SK-N-SH (cell line): ENCODE measurements around the gene RNF145. TPM values are rescaled to one million over a fixed set of nuclear protein-coding genes. Genes with fewer than 3 reads are reported as not detected.
A peak's percentile ranks its signal among the peaks of the same experiment; 100 is the strongest.
"Not testable (repeated sequence)": the region's sequence is repeated elsewhere in the genome, so short reads cannot be mapped to it uniquely, and the experiment has no call there.

Source experiments
- CTCF ChIA-PET: fragments of 300-600, 350-600 bp; formaldehyde crosslinking; extraction: SDS; loops from one replicate; lab custom pipeline; 2021; lab: Yijun Ruan, JAX
- POLR2A ChIA-PET: fragments of 350-600 bp; sonication (Branson Sonifier 250); formaldehyde crosslinking; extraction: SDS; loops from one replicate; lab custom pipeline; 2020; ENCODE audit warnings: antibody characterized with exemption, inconsistent platforms; lab: Yijun Ruan, JAX
- DNase-seq: peaks from one replicate; pipeline ENCODE4 v3.0.0; 2012
- H2AFZ ChIP-seq: fragments of 200-600 bp; sonication (generic); 2 replicates; pipeline ENCODE4 v1.8.1; 2016; ENCODE audit warnings: antibody characterized with exemption, mild to moderate bottlenecking, low read depth
- H3F3A ChIP-seq: fragments of 200-600 bp; sonication (generic); replicated peaks from 2 replicates; pipeline ENCODE3; 2016; ENCODE audit warnings: antibody characterized with exemption, mild to moderate bottlenecking; ENCODE audit not compliant: insufficient read depth
- H3K27ac ChIP-seq, 2 experiments: fragments of 200-500 bp in 1 of 2; fragments of 200-600 bp in 1 of 2; sonication (Bioruptor generic) in 1 of 2; sonication (generic), shearing (Covaris generic) in 1 of 2; 2 replicates each; pipeline versions ENCODE4 v1.5.1 to v1.6.1; 2014 to 2016; ENCODE audit warnings: low read depth in 2 of 2, inconsistent platforms in 1 of 2, low read length in 1 of 2, mild to moderate bottlenecking in 1 of 2, mixed read lengths in 1 of 2
- H3K27me3 ChIP-seq: fragments of 200-600 bp; sonication (generic), shearing (Covaris generic); 2 replicates; pipeline ENCODE4 v1.6.1; 2016; ENCODE audit warnings: mixed run types; ENCODE audit not compliant: insufficient read depth
- H3K36me3 ChIP-seq, 2 experiments: fragments of 200-500 bp in 1 of 2; fragments of 200-600 bp in 1 of 2; sonication (Bioruptor generic) in 1 of 2; sonication (generic) in 1 of 2; replicated peaks in 1 of 2; 2 replicates each; pipeline versions ENCODE3 to v1.5.1; 2014 to 2016; ENCODE audit warnings: low read length in 1 of 2, mild to moderate bottlenecking in 1 of 2; ENCODE audit not compliant: insufficient read depth in 2 of 2, control insufficient read depth in 1 of 2
- H3K4me1 ChIP-seq, 2 experiments: fragments of 200-500 bp in 1 of 2; fragments of 200-600 bp in 1 of 2; sonication (Bioruptor generic) in 1 of 2; sonication (generic), shearing (Covaris generic) in 1 of 2; 2 replicates each; pipeline versions ENCODE4 v1.5.1 to v1.6.1; 2014 to 2016; ENCODE audit warnings: low read depth in 1 of 2, low read length in 1 of 2, mixed run types in 1 of 2; ENCODE audit not compliant: insufficient read depth in 2 of 2, control insufficient read depth in 1 of 2
- H3K4me2 ChIP-seq: fragments of 200-600 bp; sonication (generic), shearing (Covaris generic); 2 replicates; pipeline ENCODE4 v1.6.1; 2017; ENCODE audit warnings: mixed run types
- H3K4me3 ChIP-seq, 2 experiments: fragments of 200-500 bp in 1 of 2; fragments of 200-600 bp in 1 of 2; sonication (Bioruptor generic) in 1 of 2; sonication (generic), shearing (Covaris generic) in 1 of 2; 2 replicates each; pipeline versions ENCODE4 v1.5.1 to v1.8.1; 2014 to 2016; ENCODE audit warnings: low read depth in 2 of 2, inconsistent platforms in 1 of 2, low read length in 1 of 2, mild to moderate bottlenecking in 1 of 2, mixed read lengths in 1 of 2, moderate library complexity in 1 of 2
- H3K79me2 ChIP-seq: fragments of 200-600 bp; sonication (generic); 2 replicates; pipeline ENCODE4 v1.8.1; 2017; ENCODE audit warnings: mild to moderate bottlenecking; ENCODE audit not compliant: insufficient read depth
- H3K9ac ChIP-seq: fragments of 200-600 bp; sonication (generic); 2 replicates; pipeline ENCODE4 v1.6.1; 2017; ENCODE audit warnings: mixed run types
- H3K9me2 ChIP-seq: fragments of 200-600 bp; sonication (generic); 2 replicates; pipeline ENCODE4 v1.6.1; 2017; ENCODE audit warnings: mixed run types
- H3K9me3 ChIP-seq: fragments of 200-600 bp; sonication (generic); 2 replicates; pipeline ENCODE4 v1.6.1; 2017; ENCODE audit warnings: mixed run types, mild to moderate bottlenecking, moderate library complexity
- H4K20me1 ChIP-seq: fragments of 200-600 bp; sonication (generic); 2 replicates; pipeline ENCODE4 v1.6.1; 2017; ENCODE audit warnings: mild to moderate bottlenecking, mixed run types; ENCODE audit not compliant: insufficient read depth
- EP300 ChIP-seq, 2 experiments: IDR thresholded peaks; 2 replicates each; pipeline versions ENCODE4 v1.4.0 to v1.6.1; 2012; ENCODE audit warnings: borderline replicate concordance in 1 of 2, low read depth in 1 of 2, low read length in 1 of 2
- FOSL2 ChIP-seq: IDR thresholded peaks from 2 replicates; pipeline ENCODE4 v1.4.0; 2012; ENCODE audit warnings: low read depth, mild to moderate bottlenecking, moderate library complexity, borderline replicate concordance
- FOXM1 ChIP-seq: IDR thresholded peaks from 2 replicates; pipeline ENCODE4 v1.4.0; 2012; ENCODE audit warnings: low read depth, mild to moderate bottlenecking
- JUND ChIP-seq: IDR thresholded peaks from 2 replicates; pipeline ENCODE4 v1.4.0; 2012
- MAX ChIP-seq: IDR thresholded peaks from 2 replicates; pipeline ENCODE4 v1.4.0; 2012; ENCODE audit warnings: low read depth
- POLR2AphosphoS5 ChIP-seq: IDR thresholded peaks from 2 replicates; pipeline ENCODE4 v1.6.1; 2012; ENCODE audit warnings: low read depth, low read length
- RFX5 ChIP-seq: IDR thresholded peaks from 2 replicates; pipeline ENCODE4 v1.6.1; 2012; ENCODE audit warnings: mild to moderate bottlenecking, improper control_type of control experiment, low read length
- RXRA ChIP-seq: IDR thresholded peaks from 2 replicates; pipeline ENCODE4 v1.4.0; 2012; ENCODE audit warnings: low read depth, mild to moderate bottlenecking, borderline replicate concordance
- SIN3A ChIP-seq: IDR thresholded peaks from 2 replicates; pipeline ENCODE4 v1.6.1; 2012; ENCODE audit warnings: low read depth, mild to moderate bottlenecking, low read length, moderate library complexity, borderline replicate concordance
- WGBS: methylation state at CpG from one replicate; pipeline ENCODE4 v1.1.6; 2017; ENCODE audit warnings: low lambda C conversion rate; 5-methylcytosine and 5-hydroxymethylcytosine counted together
- polyA plus RNA-seq, 3 experiments: library from polyadenylated mRNA; depleted of rRNA; stranded (reverse); fragments of >200 nt; gene quantifications; 2 replicates each; pipeline ENCODE4 v1.2.3, GENCODE V29; 2012
- TF ChIP-seq, protein P1 (sequence below): IDR thresholded peaks from 2 replicates; pipeline ENCODE4; 2012
- TF ChIP-seq, protein P2 (sequence below): IDR thresholded peaks from 2 replicates; pipeline ENCODE4 v1.6.1; 2012; ENCODE audit warnings: mild to moderate bottlenecking, low read depth, low read length, moderate library complexity

Gene RNF145
- polyA plus RNA-seq, 1 of the 3 experiments (the other 2 are of a cell fraction), result 36.1 TPM

DNA sequence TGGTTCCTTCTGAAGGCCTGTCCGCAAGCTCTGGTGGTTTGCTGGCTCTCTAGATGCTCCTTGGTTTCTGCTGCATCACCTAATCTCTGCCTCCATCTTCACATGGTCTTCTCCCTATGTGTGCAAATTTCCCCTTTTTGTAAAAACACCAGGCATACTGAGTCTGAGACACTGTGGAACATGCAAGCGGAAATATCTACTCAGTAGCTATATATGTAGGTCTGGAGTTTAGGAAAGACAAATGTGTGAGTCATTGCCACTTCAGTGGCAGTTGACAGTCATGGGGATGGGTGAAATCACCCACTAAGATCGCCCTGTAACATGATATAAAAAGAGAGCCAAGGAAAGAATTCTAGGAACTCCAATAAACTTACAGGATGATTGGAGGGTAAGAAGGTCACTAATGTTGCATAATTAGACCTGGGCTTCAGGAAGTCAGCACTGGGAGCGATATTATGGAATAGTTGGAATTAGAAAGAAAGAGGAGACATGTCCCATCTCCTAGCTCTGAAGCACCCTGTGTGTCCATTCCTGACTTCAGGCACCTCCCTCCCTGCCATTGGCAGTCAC lies 31.0 kb upstream of the RNF145 start:
- POLR2A ChIA-PET, result no interaction called here
- WGBS, result 49% methylated on average over 4 of the region's 4 CpGs
- no peak for DNase-seq

DNA sequence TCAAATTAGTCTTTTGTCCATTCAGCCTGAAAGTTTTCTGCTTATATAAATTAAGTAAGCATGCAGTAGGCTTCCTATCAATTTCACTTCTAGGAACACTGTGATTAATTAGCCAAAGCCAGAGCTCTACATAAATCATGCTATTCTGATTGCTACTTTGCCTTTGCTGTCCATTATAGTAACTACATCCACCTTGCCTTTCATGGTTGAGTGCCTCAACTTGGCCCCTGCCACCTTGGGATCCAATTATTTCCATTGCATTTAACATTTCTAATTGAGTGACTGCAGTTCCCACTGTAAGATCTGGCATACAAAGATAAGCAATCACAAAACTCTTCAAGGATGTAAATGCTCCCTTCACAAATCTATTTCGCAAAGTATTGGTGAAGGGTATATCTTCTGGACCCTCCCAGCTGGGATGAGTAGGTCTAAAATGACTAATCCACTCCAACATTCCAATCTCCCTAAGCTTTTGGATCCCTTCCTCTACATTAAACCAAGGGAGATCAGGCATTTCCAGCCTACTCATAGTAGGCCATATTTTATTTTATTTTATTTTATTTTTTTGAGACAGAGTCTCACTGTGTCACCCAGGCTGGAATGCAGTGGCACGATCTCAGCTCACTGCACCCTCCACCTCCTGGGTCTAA lies 26.6 kb upstream of the RNF145 start:
- H3K9ac ChIP-seq, CTCF ChIA-PET, H3K4me2 ChIP-seq, H3F3A ChIP-seq, H3K4me3 ChIP-seq, H3K27ac ChIP-seq, H3K36me3 ChIP-seq, H3K4me1 ChIP-seq, DNase-seq, POLR2A ChIA-PET, H3K27me3 ChIP-seq, H3K9me2 ChIP-seq, H4K20me1 ChIP-seq, H2AFZ ChIP-seq, H3K9me3 ChIP-seq, H3K79me2 ChIP-seq: not testable (repeated sequence)
- 93% methylated on average over 2 of the region's 2 CpGs for WGBS

More for the DNA sequence above, 31.0 kb upstream of the RNF145 start:
- no peaks in the 10 kb centered on the region for H3K36me3 ChIP-seq
- no peaks in the 10 kb centered on the region for H3K9me3 ChIP-seq
- peak overlapping the region; percentile 3; the same call in 1 of the 2 replicates for H3K4me2 ChIP-seq
- no peaks in the 10 kb centered on the region for H3K27me3 ChIP-seq
- H2AFZ ChIP-seq, result no peak overlapping the region
- H3K4me1 ChIP-seq, result no peaks in the 10 kb centered on the region; a peak in 1 of 4 replicates
- H3K4me3 ChIP-seq, result no peak overlapping the region
- H3F3A ChIP-seq, result no peaks in the 10 kb centered on the region
- CTCF ChIA-PET, result no interaction called here
- H3K9ac ChIP-seq, result no peak overlapping the region
- H4K20me1 ChIP-seq, result no peaks in the 10 kb centered on the region
- no peaks in the 10 kb centered on the region for H3K79me2 ChIP-seq
- TF ChIP-seq FOSL2 (peak; percentile 58; the same call in 1 of the 2 replicates), JUND (peak; percentile 49; the same call in 1 of the 2 replicates), RFX5 (no peak), RXRA (0 out of 2 replicates have a peak, but pooled peaks have one; percentile 10)
- TF ChIP-seq, protein P1, sequence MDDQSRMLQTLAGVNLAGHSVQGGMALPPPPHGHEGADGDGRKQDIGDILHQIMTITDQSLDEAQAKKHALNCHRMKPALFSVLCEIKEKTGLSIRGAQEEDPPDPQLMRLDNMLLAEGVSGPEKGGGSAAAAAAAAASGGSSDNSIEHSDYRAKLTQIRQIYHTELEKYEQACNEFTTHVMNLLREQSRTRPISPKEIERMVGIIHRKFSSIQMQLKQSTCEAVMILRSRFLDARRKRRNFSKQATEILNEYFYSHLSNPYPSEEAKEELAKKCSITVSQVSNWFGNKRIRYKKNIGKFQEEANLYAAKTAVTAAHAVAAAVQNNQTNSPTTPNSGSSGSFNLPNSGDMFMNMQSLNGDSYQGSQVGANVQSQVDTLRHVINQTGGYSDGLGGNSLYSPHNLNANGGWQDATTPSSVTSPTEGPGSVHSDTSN, result peak; percentile 44
- no peak overlapping the region for H3K27ac ChIP-seq
- no peaks in the 10 kb centered on the region for H3K9me2 ChIP-seq

GRCh38 chr5:159231167-159231566 lies 21.8 kb upstream of the RNF145 start:
- WGBS, result 88% methylated on average over 2 of the region's 2 CpGs
- Histone ChIP-seq H3K4me2 (no peak overlapping the region), H3K79me2 (no peaks in the 10 kb centered on the region), H3K27ac (no peak overlapping the region), H3K4me3 (no peak overlapping the region), H3K9me3 (no peaks in the 10 kb centered on the region), H3K27me3 (no peaks in the 10 kb centered on the region; the same call in 1 of the 2 replicates), H3F3A (no peaks in the 10 kb centered on the region), H3K9ac (no peak overlapping the region), H3K36me3 (no peaks in the 10 kb centered on the region), H4K20me1 (no peaks in the 10 kb centered on the region), H3K4me1 (peaks cover 0 to 3% of the 10 kb centered on the region in 2 experiments; a peak in 1 of 4 replicates), H2AFZ (no peak overlapping the region), H3K9me2 (no peaks in the 10 kb centered on the region)
- no peak for DNase-seq
- ChIA-PET CTCF (no interaction called here), POLR2A (no interaction called here)
- TF ChIP-seq, protein P1, result no peak
- TF ChIP-seq SIN3A (no peak), POLR2AphosphoS5 (no peak), EP300 (IDR thresholded peaks at IDR 0.05; ENCODE audit: borderline replicate concordance in 1 of 2, low read depth in 1 of 2, low read length in 1 of 2) (no peak), MAX (no peak), RFX5 (no peak), FOXM1 (no peak)
- TF ChIP-seq, protein P2, sequence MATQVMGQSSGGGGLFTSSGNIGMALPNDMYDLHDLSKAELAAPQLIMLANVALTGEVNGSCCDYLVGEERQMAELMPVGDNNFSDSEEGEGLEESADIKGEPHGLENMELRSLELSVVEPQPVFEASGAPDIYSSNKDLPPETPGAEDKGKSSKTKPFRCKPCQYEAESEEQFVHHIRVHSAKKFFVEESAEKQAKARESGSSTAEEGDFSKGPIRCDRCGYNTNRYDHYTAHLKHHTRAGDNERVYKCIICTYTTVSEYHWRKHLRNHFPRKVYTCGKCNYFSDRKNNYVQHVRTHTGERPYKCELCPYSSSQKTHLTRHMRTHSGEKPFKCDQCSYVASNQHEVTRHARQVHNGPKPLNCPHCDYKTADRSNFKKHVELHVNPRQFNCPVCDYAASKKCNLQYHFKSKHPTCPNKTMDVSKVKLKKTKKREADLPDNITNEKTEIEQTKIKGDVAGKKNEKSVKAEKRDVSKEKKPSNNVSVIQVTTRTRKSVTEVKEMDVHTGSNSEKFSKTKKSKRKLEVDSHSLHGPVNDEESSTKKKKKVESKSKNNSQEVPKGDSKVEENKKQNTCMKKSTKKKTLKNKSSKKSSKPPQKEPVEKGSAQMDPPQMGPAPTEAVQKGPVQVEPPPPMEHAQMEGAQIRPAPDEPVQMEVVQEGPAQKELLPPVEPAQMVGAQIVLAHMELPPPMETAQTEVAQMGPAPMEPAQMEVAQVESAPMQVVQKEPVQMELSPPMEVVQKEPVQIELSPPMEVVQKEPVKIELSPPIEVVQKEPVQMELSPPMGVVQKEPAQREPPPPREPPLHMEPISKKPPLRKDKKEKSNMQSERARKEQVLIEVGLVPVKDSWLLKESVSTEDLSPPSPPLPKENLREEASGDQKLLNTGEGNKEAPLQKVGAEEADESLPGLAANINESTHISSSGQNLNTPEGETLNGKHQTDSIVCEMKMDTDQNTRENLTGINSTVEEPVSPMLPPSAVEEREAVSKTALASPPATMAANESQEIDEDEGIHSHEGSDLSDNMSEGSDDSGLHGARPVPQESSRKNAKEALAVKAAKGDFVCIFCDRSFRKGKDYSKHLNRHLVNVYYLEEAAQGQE, result no peak
